HEK293T (cell line): ENCODE measurements around the gene GATA1.

ENCODE experiments used
- CTCF ChIA-PET: fragments of 350-600 bp; formaldehyde crosslinking; extraction: SDS; loops from one replicate; lab custom pipeline; 2021; ENCODE audit warnings: antibody characterized with exemption, inconsistent platforms; lab: Yijun Ruan, JAX
- POLR2A ChIA-PET: fragments of 350-600 bp; formaldehyde crosslinking; extraction: SDS; loops from one replicate; lab custom pipeline; 2020; ENCODE audit warnings: antibody characterized with exemption, inconsistent platforms; lab: Yijun Ruan, JAX
- DNase-seq: peaks from one replicate; pipeline ENCODE4 v3.0.0; 2012; ENCODE audit warnings: mixed read lengths; ENCODE audit errors: extremely low spot score
- BHLHE40 ChIP-seq: fragments of 450-650 bp; IDR thresholded peaks from 2 replicates; pipeline ENCODE4 v1.6.1; 2016; ENCODE audit warnings: mild to moderate bottlenecking, moderate library complexity, borderline replicate concordance
- CTBP1 ChIP-seq: fragments of 450-650 bp; IDR thresholded peaks from 2 replicates; pipeline ENCODE4 v1.6.1; 2016; ENCODE audit warnings: borderline replicate concordance
- ELF4 ChIP-seq: fragments of 450-650 bp; IDR thresholded peaks from 2 replicates; pipeline ENCODE4 v1.6.1; 2017; ENCODE audit warnings: antibody characterized with exemption
- FOXA1 ChIP-seq: fragments of 450-650 bp; IDR thresholded peaks from 2 replicates; pipeline ENCODE4 v1.6.1; 2016; ENCODE audit warnings: mild to moderate bottlenecking
- FOXK2 ChIP-seq: fragments of 450-650 bp; IDR thresholded peaks from 2 replicates; pipeline ENCODE4 v1.6.1; 2016; ENCODE audit warnings: mild to moderate bottlenecking
- HDGF ChIP-seq: fragments of 450-650 bp; IDR thresholded peaks from 2 replicates; pipeline ENCODE4 v1.6.1; 2017; ENCODE audit warnings: antibody characterized with exemption, borderline replicate concordance
- L3MBTL2 ChIP-seq: fragments of 450-650 bp; conservative IDR thresholded peaks from 2 replicates; pipeline ENCODE4 v1.6.1; 2016; ENCODE audit warnings: mild to moderate bottlenecking
- LEF1 ChIP-seq: fragments of 450-650 bp; IDR thresholded peaks from 2 replicates; pipeline ENCODE4 v1.6.1; 2017; ENCODE audit warnings: mild to moderate bottlenecking, borderline replicate concordance
- NFRKB ChIP-seq: fragments of 450-650 bp; IDR thresholded peaks from 2 replicates; pipeline ENCODE4 v1.6.1; 2016; ENCODE audit warnings: mild to moderate bottlenecking, moderate library complexity
- PKNOX1 ChIP-seq: fragments of 450-650 bp; IDR thresholded peaks from 2 replicates; pipeline ENCODE4 v1.6.1; 2016
- SP1 ChIP-seq: fragments of 450-650 bp; IDR thresholded peaks from 2 replicates; pipeline ENCODE4 v1.6.1; 2017
- SUZ12 ChIP-seq: fragments of 450-650 bp; IDR thresholded peaks from 2 replicates; pipeline ENCODE4 v1.6.1; 2016; ENCODE audit warnings: mild to moderate bottlenecking
- TARDBP ChIP-seq: fragments of 450-650 bp; IDR thresholded peaks from 2 replicates; pipeline ENCODE4 v1.6.1; 2016
- ZNF384 ChIP-seq: fragments of 450-650 bp; IDR thresholded peaks from 2 replicates; pipeline ENCODE4 v1.6.1; 2016

GATA1 gene

GRCh38 chrX:48835524-48836329, 49.3 kb downstream of the GATA1 start, which contains the start of gene PCSK1N:
PCSK1N (minus strand) TSS chrX:48835610; CDS start chrX:48835532, 78 bp downstream.
- TF ChIP-seq TARDBP (no peak), L3MBTL2 (no peak), SP1 (no peak)
- POLR2A ChIA-PET, result interaction anchor here (0.7 to 1.3 kb wide), 4 partner anchors 11 to 98 kb away, joined by 3 to 6 read pairs (median 4); partner anchors contain the start of genes HDAC6, PQBP1 and TIMM17B
- CTCF ChIA-PET, result no interaction called here
- DNase-seq, result peak; percentile 68

GRCh38 chrX:48839686-48840085, 53.3 kb downstream of the GATA1 start:
- CTCF ChIA-PET, result no interaction called here
- TF ChIP-seq NFRKB (no peak), TARDBP (no peak), ZNF384 (no peak), BHLHE40 (no peak), SUZ12 (no peak), HDGF (no peak), SP1 (no peak), CTBP1 (no peak), ELF4 (no peak), PKNOX1 (no peak), FOXA1 (no peak), FOXK2 (no peak), L3MBTL2 (no peak), LEF1 (no peak)
- DNase-seq, result no peak
- POLR2A ChIA-PET, result no interaction called here
